ENCODE data around the gene ZBTB20.

Gene ZBTB20

GRCh38 chr3:114284644-114285043 lies 862.4 kb downstream of the ZBTB20 start:
- DNase-seq (ENCODE audit: low read depth) = no peak

Data from T-helper 22 cell (primary cell).